HG03354 (cell line): ENCODE measurements around the gene GJC1.

Experiments used
- ATAC-seq: cut with Tn5 transposase; IDR thresholded peaks from one replicate; pipeline ENCODE4 v1.9.1; 2021; ENCODE audit warnings: mild to moderate bottlenecking; ENCODE audit not compliant: unreplicated experiment, poor library complexity, severe bottlenecking

The GJC1 gene

DNA sequence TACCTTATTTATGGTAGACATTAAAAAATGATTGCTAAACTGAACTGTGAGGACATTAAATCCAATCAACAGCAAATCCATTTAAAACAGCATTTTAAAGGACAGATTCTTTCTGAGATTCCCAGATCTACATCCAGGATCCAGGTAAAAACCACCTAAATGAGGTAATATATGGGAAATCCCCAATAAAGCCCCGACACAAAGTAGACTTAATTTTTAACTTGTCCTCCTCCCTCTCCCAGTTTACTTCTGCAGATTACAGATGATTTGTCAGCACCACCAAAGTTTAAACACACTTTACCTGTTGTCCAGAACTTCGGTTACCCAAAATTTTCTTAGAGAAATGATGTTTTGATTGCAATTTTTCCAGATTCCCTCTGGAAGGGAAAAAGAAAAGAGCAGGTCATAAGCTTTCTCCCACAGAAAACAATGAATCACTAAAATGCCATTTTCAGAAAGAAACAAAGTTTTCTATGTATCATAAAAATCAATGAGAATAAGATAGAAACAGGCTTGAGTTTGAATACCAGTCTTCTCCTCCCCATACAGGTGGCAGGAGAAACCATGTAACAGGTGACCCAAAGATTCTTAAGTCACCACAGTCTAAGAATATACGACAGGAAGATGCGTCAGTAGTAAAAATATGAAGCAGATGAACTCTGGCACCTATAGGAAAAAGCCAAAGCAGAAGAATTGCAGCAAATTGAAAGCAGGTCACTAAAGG, 22.8 kb downstream of the GJC1 start:
- no peak for ATAC-seq

- ATAC-seq = no peak
These were observed 25.6 kb downstream of the GJC1 start for GRCh38 chr17:44804302-44805089.

- no peak for ATAC-seq
These were observed 28.2 kb downstream of the GJC1 start for GRCh38 chr17:44801880-44802279.

- ATAC-seq = no peak
These were observed 31.7 kb downstream of the GJC1 start for GRCh38 chr17:44798356-44798755.

DNA sequence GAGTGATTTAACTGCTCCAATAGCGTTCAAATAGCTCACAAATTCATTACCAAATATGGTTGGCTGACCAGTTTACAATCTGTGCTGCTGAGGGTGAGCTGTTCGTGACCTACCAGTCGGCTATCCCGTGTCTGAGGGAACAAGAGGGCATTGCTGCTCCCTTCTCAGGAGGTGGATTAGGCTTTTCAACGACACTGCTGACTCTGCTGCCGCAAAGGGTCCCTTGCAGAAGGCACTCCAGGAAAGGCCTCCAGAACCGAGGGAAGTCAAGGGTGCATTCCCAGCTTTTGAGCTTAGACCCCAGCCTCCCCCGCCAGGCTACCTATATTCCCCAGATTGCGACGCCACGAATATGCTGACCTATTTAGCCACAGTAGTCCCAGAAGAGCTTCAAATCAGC, 32.3 kb downstream of the GJC1 start:
- no peak for ATAC-seq

DNA sequence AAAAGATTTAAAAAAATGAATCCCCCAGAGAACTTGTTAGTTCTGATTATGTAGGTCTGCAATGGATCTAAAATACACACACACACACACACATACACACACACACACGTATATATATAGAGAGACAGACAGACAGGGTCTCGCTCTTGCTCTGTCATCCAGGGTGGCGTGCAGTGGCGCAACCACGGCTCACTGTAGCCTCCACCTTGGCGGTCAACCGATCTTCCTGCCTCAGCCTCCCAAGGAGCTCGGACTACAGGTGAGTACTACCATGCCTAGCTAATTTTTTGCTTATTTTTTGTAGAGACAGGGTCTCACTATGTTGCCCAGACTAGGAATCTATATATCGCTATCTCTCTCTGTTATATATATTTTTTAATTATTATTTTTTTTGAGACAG, 33.4 kb downstream of the GJC1 start:
- ATAC-seq = no peak

DNA sequence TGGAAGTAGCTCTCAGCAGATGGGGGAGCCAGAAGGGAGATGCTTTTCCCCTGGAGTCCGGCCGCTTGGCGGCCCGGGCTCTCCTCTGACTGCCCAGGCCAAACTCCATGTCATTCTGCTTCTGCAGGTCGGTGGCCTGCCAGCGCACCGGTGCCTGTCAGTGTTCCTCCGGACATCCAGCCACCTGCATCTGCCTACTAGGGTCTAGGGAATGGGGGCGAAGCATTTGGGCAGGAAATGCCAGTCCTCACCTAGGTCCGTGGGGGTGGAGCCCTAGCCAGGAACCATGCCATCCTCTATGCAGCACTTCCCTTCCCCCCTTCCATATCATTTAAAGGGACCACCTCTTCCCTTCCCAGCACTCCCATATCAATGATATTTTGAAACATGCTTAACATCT, 34.2 kb downstream of the GJC1 start:
- ATAC-seq = no peak

DNA sequence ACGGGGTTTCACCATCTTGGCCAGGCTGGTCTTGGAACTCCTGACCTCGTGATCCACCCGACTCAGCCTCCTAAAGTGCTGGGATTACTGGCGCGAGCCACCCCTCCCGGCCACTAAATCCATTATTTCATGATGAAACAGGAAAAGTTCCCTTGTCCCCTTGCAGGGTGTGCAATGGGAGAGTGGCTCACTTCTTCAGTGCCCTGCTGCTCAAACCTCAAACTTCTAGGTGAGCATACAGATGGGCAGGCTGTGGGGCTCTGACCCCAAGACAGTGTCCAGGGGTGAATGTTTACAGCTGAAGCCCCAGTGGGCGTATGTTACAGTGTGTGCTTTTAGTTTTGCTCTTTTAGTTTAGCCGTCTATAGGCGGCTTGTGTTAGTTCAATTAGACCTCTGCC, 34.7 kb downstream of the GJC1 start:
- no peak for ATAC-seq

DNA sequence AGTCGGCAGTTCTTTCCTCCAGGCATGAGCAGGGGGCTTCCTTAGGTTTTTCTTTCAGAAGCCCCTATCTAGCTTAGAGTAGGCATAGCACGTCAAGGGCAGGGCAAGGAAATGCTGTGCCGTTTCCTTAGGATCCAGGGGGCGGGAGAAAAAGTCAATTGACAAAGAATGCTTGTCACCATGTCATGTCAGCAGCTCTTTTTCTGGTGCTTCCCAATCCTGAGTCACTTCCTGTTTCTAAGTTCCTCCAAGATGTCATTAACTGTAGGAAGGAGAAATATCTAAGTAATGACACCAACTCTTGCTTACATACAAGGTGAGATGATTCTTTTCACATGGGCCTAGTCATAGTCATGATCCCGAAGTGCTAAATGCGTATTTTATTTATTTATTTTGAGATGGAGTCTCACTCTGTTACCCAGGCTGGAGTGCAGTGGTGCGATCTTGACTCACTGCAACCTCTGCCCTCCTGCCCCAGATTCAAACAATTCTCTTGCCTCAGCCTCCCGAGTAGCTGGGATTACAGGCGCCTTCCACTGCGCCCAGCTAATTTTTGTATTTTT, 35.2 kb downstream of the GJC1 start:
- no peak for ATAC-seq

DNA sequence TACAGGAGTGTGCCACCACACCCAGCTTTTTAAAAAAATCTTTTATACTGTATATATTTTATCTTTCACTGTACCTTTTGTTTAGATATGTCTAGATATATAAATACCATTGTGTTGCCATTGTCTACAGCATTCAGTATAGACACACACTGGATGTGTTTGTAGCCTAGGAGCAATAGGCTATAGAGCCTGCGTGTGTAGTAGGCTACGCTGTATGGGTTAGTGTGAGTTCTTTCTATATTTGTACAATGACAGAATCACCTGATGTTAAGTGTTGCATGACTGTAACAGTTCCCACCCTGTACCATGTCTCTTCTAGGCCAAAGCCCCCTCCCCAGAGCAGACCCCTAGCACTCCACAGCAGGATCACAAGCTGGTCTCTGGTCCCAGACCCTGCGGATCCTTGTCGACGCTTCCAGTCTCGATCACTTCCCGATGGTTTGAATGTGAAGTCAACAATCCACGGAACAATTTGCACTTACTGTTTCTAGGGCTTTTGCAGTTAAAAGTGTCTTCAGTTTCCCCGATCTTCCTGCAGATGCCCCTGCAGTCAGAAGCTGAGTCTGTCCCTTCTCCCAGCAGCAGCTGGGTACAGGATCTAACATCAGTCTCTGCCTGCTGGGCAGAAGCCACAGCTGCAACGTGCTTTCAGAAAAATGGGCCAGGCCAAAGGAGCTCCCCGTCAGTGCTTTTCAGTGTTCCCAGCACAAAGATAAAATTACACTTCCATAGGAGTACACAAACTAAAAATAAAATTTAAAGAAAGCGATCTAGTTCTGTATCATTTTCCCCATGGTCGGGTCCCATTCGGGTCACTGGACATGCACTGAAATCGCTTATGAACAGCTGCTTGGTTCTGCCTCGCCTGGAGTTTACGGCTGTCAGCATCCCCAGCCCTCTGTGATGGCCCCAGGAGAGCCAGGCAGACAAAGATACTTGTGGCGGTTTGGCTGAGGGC, 35.9 kb downstream of the GJC1 start:
- ATAC-seq = no peak

GRCh38 chr17:44792276-44792675, 37.8 kb downstream of the GJC1 start:
- no peak for ATAC-seq

DNA sequence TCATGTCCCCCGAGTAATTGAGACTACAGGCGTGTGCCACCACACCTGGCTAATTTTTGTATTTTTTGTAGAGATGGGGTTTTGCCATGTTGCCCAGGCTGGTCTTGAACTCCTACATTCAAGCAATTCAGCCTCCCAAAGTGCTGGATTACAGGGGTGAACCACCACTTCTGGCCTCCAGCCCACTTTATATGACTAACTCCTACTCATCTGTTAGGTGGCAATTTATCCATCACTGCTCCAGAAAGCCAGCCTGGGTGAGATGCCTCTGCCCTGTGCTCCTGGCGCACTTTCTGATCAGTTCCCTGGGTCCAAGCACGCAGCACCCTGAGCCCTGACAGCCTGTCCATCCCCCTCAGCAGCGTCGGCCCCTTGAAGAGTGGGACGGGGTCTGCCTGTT, 41.9 kb downstream of the GJC1 start:
- no peak for ATAC-seq

GRCh38 chr17:44787271-44787940, 42.7 kb downstream of the GJC1 start:
- no peak for ATAC-seq

DNA sequence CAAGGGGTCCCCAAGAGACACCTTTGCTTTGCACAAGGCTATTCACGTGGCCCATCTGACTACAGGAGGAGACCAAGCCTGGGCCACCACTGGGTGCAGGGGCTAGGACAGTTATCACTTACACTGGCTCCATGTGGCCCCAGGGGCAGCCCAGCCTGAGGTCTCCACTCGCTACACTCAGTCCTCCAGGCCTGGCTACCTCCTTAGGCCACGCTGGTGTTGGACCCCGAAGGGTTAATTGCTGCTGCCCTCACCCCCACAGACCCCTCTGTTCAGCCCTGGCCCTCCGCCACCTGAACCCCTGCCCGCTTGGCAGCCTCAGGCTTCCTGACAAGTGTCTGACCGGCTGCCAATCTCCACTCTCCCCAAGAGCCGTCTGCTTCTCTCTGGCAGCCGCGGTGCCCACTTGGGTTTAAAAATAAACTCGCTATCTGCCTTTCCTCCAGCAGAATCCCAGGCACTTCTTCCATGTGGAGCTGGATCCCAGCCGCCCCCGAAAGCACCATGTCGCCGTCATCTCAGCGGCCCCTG, 43.5 kb downstream of the GJC1 start:
- ATAC-seq = no peak

DNA sequence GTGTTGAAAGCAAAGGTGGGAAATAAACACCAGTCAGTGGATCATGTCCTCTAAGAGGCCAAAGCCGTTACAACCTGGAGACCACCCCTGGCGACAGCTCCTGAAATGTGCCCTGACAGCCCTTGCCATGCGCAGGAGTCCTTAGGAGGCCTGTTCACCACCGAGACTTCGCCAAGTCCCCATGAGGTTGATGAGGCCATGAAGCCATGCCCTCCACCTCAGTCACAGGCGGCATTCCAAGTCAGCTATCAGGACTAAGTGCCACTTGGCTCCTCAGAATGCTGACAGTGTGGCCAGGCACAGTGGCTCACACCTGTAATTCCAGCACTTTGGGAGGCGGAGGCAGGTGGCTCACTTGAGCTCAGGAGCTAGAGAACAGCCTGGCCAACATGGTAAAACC, 44.2 kb downstream of the GJC1 start:
- ATAC-seq = no peak

GRCh38 chr17:44782326-44782850, 47.7 kb downstream of the GJC1 start:
- ATAC-seq = no peak

DNA sequence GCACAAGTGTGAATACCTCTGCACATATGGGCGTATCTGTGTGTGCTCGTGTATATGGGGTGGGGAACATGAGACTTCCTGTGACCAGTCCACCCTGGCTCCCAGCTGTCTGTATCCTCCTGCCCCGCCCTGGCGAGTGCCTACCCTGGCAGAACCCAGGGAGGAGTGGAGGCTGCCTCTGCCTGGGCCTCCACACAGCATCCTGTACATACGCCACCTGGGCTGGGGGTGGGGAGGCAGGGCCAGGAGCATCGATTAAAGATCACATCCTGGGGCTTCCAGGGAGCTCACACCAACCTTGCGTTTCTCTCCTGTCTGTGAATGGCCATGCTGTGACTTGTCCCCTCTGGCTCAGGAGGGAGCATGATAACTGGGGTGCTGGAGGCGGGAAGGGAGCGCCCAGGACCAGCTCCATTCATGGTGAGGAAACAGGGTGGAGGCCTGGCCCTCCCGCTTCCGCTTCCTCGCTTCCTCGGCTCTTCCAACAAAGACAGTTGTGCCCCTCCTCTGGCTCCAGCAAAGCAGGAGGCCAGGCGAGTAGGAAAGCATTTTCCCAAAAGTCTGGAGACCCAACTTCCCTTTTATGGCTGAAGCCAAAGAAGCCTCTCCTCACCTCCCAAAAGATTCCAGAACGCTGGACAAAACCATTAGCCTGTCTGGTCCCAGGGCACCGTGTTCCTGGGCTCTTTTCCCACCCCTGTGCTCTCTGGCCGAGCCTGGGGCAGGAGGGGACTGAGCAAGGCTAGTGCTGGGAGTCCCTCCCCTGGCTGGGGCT, 48.3 kb downstream of the GJC1 start:
- ATAC-seq = no peak

GRCh38 chr17:44780845-44781480, 49.1 kb downstream of the GJC1 start:
- ATAC-seq = no peak
